ENCODE data around the gene FCHSD2. TPM values are rescaled to one million over a fixed set of nuclear protein-coding genes. Genes with fewer than 3 reads are reported as not detected.

The FCHSD2 gene
- polyA plus RNA-seq, 3 donors, result 14.5 to 43.5 (median 16.6) TPM

DNA sequence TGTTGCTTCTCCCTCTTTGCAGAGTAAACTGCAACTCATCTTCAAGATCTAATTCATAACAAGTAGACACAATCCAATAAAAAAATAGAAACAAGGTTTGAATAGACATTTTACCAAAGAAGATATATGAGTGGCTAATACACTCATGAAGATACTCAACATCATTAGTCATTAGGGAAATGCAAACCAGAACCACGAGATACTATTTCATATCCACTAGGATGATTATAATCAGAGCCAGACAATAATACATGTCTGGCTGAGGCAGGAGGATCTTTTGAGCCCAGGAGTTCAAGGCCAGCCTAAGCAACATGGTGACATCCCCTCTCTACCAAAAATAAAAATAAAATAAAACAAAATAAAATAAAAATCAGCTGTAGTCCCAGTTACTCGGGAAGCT lies 242.9 kb downstream of the FCHSD2 start:
- Histone ChIP-seq H3K4me3 (replicated peaks in 1 of 3; ENCODE audit: low read depth in 2 of 3, low read length in 3 of 3) (no peak overlapping the region), H3K79me2 (ENCODE audit: insufficient read depth, low read length) (no peaks in the 10 kb centered on the region), H3K4me1 (ENCODE audit: control insufficient read depth in 1 of 2, insufficient read depth in 2 of 2, low read length in 2 of 2) (no peaks in the 10 kb centered on the region), H3K4me2 (replicated peaks; ENCODE audit: extremely low read depth, low read length, poor library complexity, severe bottlenecking) (no peak overlapping the region), H3K9me3 (replicated peaks in 1 of 2; ENCODE audit: control insufficient read depth in 1 of 2, insufficient read depth in 1 of 2, low read length in 2 of 2) (no peaks in the 10 kb centered on the region), H2AFZ (ENCODE audit: insufficient read depth, low read depth, low read length, poor library complexity, severe bottlenecking) (no peak overlapping the region), H3K27ac (ENCODE audit: low read depth in 1 of 2, low read length in 2 of 2) (no peak overlapping the region), H3K9ac (ENCODE audit: insufficient read depth, low read length, poor library complexity, severe bottlenecking) (no peak overlapping the region), H4K20me1 (ENCODE audit: insufficient read depth, low read length) (no peaks in the 10 kb centered on the region), H3K27me3 (ENCODE audit: control insufficient read depth in 2 of 2, insufficient read depth in 2 of 2, low read length in 2 of 2) (no peaks in the 10 kb centered on the region), H3K36me3 (replicated peaks in 1 of 2; ENCODE audit: control insufficient read depth in 1 of 2, insufficient read depth in 2 of 2, low read length in 2 of 2) (peaks cover 32 to 77% of the 10 kb centered on the region in 2 donors)
- intact Hi-C loops (cut with micrococcal nuclease), result no loop called here
- no CpG with 5 or more reads among the region's 2 CpGs for WGBS (ENCODE audit: insufficient coverage)
- H3K9me3 Mint-ChIP-seq, result no peaks in the 10 kb centered on the region
- no peak for DNase-seq
- no peak overlapping the region for H3K4me3 Mint-ChIP-seq
- no peak overlapping the region for H3K27ac Mint-ChIP-seq
- peaks cover 35 to 54% of the 10 kb centered on the region in 2 donors for H3K36me3 Mint-ChIP-seq
- H3K4me1 Mint-ChIP-seq, result no peaks in the 10 kb centered on the region
- no peaks in the 10 kb centered on the region for H3K27me3 Mint-ChIP-seq (ENCODE audit: low read depth in 3 of 3)
- TF ChIP-seq, protein P1, sequence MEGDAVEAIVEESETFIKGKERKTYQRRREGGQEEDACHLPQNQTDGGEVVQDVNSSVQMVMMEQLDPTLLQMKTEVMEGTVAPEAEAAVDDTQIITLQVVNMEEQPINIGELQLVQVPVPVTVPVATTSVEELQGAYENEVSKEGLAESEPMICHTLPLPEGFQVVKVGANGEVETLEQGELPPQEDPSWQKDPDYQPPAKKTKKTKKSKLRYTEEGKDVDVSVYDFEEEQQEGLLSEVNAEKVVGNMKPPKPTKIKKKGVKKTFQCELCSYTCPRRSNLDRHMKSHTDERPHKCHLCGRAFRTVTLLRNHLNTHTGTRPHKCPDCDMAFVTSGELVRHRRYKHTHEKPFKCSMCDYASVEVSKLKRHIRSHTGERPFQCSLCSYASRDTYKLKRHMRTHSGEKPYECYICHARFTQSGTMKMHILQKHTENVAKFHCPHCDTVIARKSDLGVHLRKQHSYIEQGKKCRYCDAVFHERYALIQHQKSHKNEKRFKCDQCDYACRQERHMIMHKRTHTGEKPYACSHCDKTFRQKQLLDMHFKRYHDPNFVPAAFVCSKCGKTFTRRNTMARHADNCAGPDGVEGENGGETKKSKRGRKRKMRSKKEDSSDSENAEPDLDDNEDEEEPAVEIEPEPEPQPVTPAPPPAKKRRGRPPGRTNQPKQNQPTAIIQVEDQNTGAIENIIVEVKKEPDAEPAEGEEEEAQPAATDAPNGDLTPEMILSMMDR (IDR thresholded peaks at IDR 0.05), result no peak

DNA sequence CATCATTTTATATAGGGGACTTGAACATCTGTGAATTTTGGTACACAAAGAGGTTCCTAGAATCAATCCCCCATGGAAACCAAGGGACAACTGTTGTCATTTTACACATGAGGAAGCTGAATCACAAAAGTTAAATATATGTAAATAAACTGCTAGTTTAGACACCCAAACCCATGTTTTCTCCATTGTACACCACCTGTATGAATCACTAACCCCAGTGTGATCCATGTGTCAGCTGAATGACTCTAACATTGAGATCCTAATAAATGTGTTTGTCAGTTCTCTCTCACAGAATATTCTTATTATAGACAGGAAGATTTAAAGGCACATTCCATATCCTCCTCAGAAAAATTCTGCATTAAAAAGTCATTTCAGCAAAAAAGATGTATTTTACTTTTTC lies 244.6 kb downstream of the FCHSD2 start:
- Histone ChIP-seq H3K36me3 (replicated peaks in 1 of 2; ENCODE audit: control insufficient read depth in 1 of 2, insufficient read depth in 2 of 2, low read length in 2 of 2) (peaks cover 36 to 82% of the 10 kb centered on the region in 2 donors), H4K20me1 (ENCODE audit: insufficient read depth, low read length) (no peaks in the 10 kb centered on the region), H2AFZ (ENCODE audit: insufficient read depth, low read depth, low read length, poor library complexity, severe bottlenecking) (no peak overlapping the region), H3K4me3 (replicated peaks in 1 of 3; ENCODE audit: low read depth in 2 of 3, low read length in 3 of 3) (no peak overlapping the region), H3K79me2 (ENCODE audit: insufficient read depth, low read length) (no peaks in the 10 kb centered on the region), H3K4me1 (ENCODE audit: control insufficient read depth in 1 of 2, insufficient read depth in 2 of 2, low read length in 2 of 2) (no peaks in the 10 kb centered on the region), H3K4me2 (replicated peaks; ENCODE audit: extremely low read depth, low read length, poor library complexity, severe bottlenecking) (no peak overlapping the region), H3K9ac (ENCODE audit: insufficient read depth, low read length, poor library complexity, severe bottlenecking) (no peak overlapping the region), H3K9me3 (replicated peaks in 1 of 2; ENCODE audit: control insufficient read depth in 1 of 2, insufficient read depth in 1 of 2, low read length in 2 of 2) (no peaks in the 10 kb centered on the region), H3K27ac (ENCODE audit: low read depth in 1 of 2, low read length in 2 of 2) (no peak overlapping the region), H3K27me3 (ENCODE audit: control insufficient read depth in 2 of 2, insufficient read depth in 2 of 2, low read length in 2 of 2) (no peaks in the 10 kb centered on the region)
- TF ChIP-seq, protein P1 (IDR thresholded peaks at IDR 0.05), result no peak
- Mint-ChIP-seq H3K36me3 (peaks cover 39 to 52% of the 10 kb centered on the region in 2 donors), H3K4me3 (no peak overlapping the region), H3K9me3 (no peaks in the 10 kb centered on the region), H3K27me3 (ENCODE audit: low read depth in 3 of 3) (no peaks in the 10 kb centered on the region), H3K4me1 (no peaks in the 10 kb centered on the region), H3K27ac (no peak overlapping the region)
- no peak for DNase-seq
- intact Hi-C loops (cut with micrococcal nuclease), result no loop called here

Data from CD14-positive monocyte (primary cell).